ENCODE results near the gene STXBP6.
"Not testable (repeated sequence)": the region's sequence is repeated elsewhere in the genome, so short reads cannot be mapped to it uniquely, and the experiment has no call there.

STXBP6 gene

GRCh38 chr14:24940213-24940783, 109.6 kb downstream of the STXBP6 start:
- no peak for DNase-seq
- in situ Hi-C loops (cut with HindIII; ENCODE audit: low pct_ligation_motif_present, low pct_unique_long_range_greater_than_20kb, low sequenced_read_pairs): no loop called here

- DNase-seq: no peak
- in situ Hi-C loops (cut with HindIII; ENCODE audit: low pct_ligation_motif_present, low pct_unique_long_range_greater_than_20kb, low sequenced_read_pairs): no loop called here
These were observed 111.4 kb downstream of the STXBP6 start for GRCh38 chr14:24938593-24938992.

GRCh38 chr14:24937300-24937699, 112.6 kb downstream of the STXBP6 start:
- in situ Hi-C loops (cut with HindIII; ENCODE audit: low pct_ligation_motif_present, low pct_unique_long_range_greater_than_20kb, low sequenced_read_pairs): no loop called here

GRCh38 chr14:24936773-24937172, 113.2 kb downstream of the STXBP6 start:
- DNase-seq; in situ Hi-C loops (cut with HindIII; ENCODE audit: low pct_ligation_motif_present, low pct_unique_long_range_greater_than_20kb, low sequenced_read_pairs): not testable (repeated sequence)

More at GRCh38 chr14:24937300-24937699, 112.6 kb downstream of the STXBP6 start:
- no peak for DNase-seq

- DNase-seq: no peak
- in situ Hi-C loops (cut with HindIII; ENCODE audit: low pct_ligation_motif_present, low pct_unique_long_range_greater_than_20kb, low sequenced_read_pairs): no loop called here
These were observed 114.2 kb downstream of the STXBP6 start for GRCh38 chr14:24935796-24936195.

- no peak for DNase-seq
- in situ Hi-C loops (cut with HindIII; ENCODE audit: low pct_ligation_motif_present, low pct_unique_long_range_greater_than_20kb, low sequenced_read_pairs): no loop called here
These were observed 121.5 kb downstream of the STXBP6 start for GRCh38 chr14:24928386-24928900.

- in situ Hi-C loops (cut with HindIII; ENCODE audit: low pct_ligation_motif_present, low pct_unique_long_range_greater_than_20kb, low sequenced_read_pairs): no loop called here
- DNase-seq: no peak
These were observed 122.1 kb downstream of the STXBP6 start for GRCh38 chr14:24927809-24928208.

GRCh38 chr14:24925771-24926374, 124.1 kb downstream of the STXBP6 start:
- in situ Hi-C loops (cut with HindIII; ENCODE audit: low pct_ligation_motif_present, low pct_unique_long_range_greater_than_20kb, low sequenced_read_pairs): no loop called here
- no peak for DNase-seq

- DNase-seq: no peak
- in situ Hi-C loops (cut with HindIII; ENCODE audit: low pct_ligation_motif_present, low pct_unique_long_range_greater_than_20kb, low sequenced_read_pairs): no loop called here
These were observed 125.4 kb downstream of the STXBP6 start for GRCh38 chr14:24924544-24924943.

GRCh38 chr14:24921903-24922302, 128.0 kb downstream of the STXBP6 start:
- in situ Hi-C loops (cut with HindIII; ENCODE audit: low pct_ligation_motif_present, low pct_unique_long_range_greater_than_20kb, low sequenced_read_pairs): no loop called here
- DNase-seq: no peak

GRCh38 chr14:24920265-24921075, 129.5 kb downstream of the STXBP6 start:
- in situ Hi-C loops (cut with HindIII; ENCODE audit: low pct_ligation_motif_present, low pct_unique_long_range_greater_than_20kb, low sequenced_read_pairs): no loop called here
- DNase-seq: no peak

GRCh38 chr14:24918822-24919221, 131.1 kb downstream of the STXBP6 start:
- in situ Hi-C loops (cut with HindIII; ENCODE audit: low pct_ligation_motif_present, low pct_unique_long_range_greater_than_20kb, low sequenced_read_pairs): no loop called here
- no peak for DNase-seq

GRCh38 chr14:24915958-24916595, 133.9 kb downstream of the STXBP6 start:
- in situ Hi-C loops (cut with HindIII; ENCODE audit: low pct_ligation_motif_present, low pct_unique_long_range_greater_than_20kb, low sequenced_read_pairs): no loop called here
- DNase-seq: no peak

GRCh38 chr14:24915403-24915921, 134.5 kb downstream of the STXBP6 start:
- in situ Hi-C loops (cut with HindIII; ENCODE audit: low pct_ligation_motif_present, low pct_unique_long_range_greater_than_20kb, low sequenced_read_pairs): no loop called here
- DNase-seq: no peak

- in situ Hi-C loops (cut with HindIII; ENCODE audit: low pct_ligation_motif_present, low pct_unique_long_range_greater_than_20kb, low sequenced_read_pairs): no loop called here
- DNase-seq: no peak
These were observed 136.2 kb downstream of the STXBP6 start for GRCh38 chr14:24913746-24914145.

- in situ Hi-C loops (cut with HindIII; ENCODE audit: low pct_ligation_motif_present, low pct_unique_long_range_greater_than_20kb, low sequenced_read_pairs): no loop called here
- no peak for DNase-seq
These were observed 136.9 kb downstream of the STXBP6 start for GRCh38 chr14:24913021-24913420.

- in situ Hi-C loops (cut with HindIII; ENCODE audit: low pct_ligation_motif_present, low pct_unique_long_range_greater_than_20kb, low sequenced_read_pairs): no loop called here
- DNase-seq: no peak
These were observed 138.4 kb downstream of the STXBP6 start for GRCh38 chr14:24911324-24912109.

GRCh38 chr14:24910408-24910986, 139.4 kb downstream of the STXBP6 start:
- DNase-seq: no peak
- in situ Hi-C loops (cut with HindIII; ENCODE audit: low pct_ligation_motif_present, low pct_unique_long_range_greater_than_20kb, low sequenced_read_pairs): no loop called here
